Stimulated activated CD4-positive, alpha-beta T cell treated with anti-CD3 and anti-CD28 coated beads, Interleukin-1b, Interleukin-23, amount 100 ng/mL, for 24 hours (primary cell): Measurements from ENCODE around the gene NUF2.
"Not testable (repeated sequence)": the region's sequence is repeated elsewhere in the genome, so short reads cannot be mapped to it uniquely, and the experiment has no call there.

ENCODE experiments used
- DNase-seq, 4 experiments: peaks; one replicate each; pipeline ENCODE4 v3.0.0-alpha.2; 2020; ENCODE audit warnings: low read depth in 4 of 4, low spot score in 1 of 4

Gene NUF2

GRCh38 chr1:163331116-163331515, 9.4 kb downstream of the NUF2 start:
- no peak for DNase-seq

GRCh38 chr1:163335216-163335615, 13.5 kb downstream of the NUF2 start:
- no peak for DNase-seq

GRCh38 chr1:163337631-163338030, 15.9 kb downstream of the NUF2 start:
- no peak for DNase-seq

- DNase-seq, result no peak
Observed at GRCh38 chr1:163346326-163346870, 24.6 kb downstream of the NUF2 start.

- no peak for DNase-seq
Observed at GRCh38 chr1:163347106-163347505, 25.4 kb downstream of the NUF2 start.

- no peak for DNase-seq
Observed at GRCh38 chr1:163351912-163352311, 30.2 kb downstream of the NUF2 start.

GRCh38 chr1:163357378-163357777, 35.6 kb downstream of the NUF2 start:
- no peak for DNase-seq

- DNase-seq, result not testable (repeated sequence)
Observed at GRCh38 chr1:163358172-163358571, 36.4 kb downstream of the NUF2 start.

GRCh38 chr1:163361123-163361934, 39.6 kb downstream of the NUF2 start:
- DNase-seq, result no peak

- DNase-seq, result no peak
Observed at GRCh38 chr1:163365186-163365585, 43.4 kb downstream of the NUF2 start.

- DNase-seq, result no peak
Observed at GRCh38 chr1:163366555-163366954, 44.8 kb downstream of the NUF2 start.

- DNase-seq, result no peak
Observed at GRCh38 chr1:163367721-163368120, 46.0 kb downstream of the NUF2 start.

GRCh38 chr1:163372576-163372975, 50.8 kb downstream of the NUF2 start:
- DNase-seq, result no peak

GRCh38 chr1:163378554-163378953, 56.8 kb downstream of the NUF2 start:
- no peak for DNase-seq

GRCh38 chr1:163379801-163380200, 58.0 kb downstream of the NUF2 start:
- no peak for DNase-seq

- no peak for DNase-seq
Observed at GRCh38 chr1:163381487-163382184, 59.9 kb downstream of the NUF2 start.

- DNase-seq, result no peak
Observed at GRCh38 chr1:163382395-163382794, 60.6 kb downstream of the NUF2 start.

GRCh38 chr1:163387146-163387545, 65.4 kb downstream of the NUF2 start:
- no peak for DNase-seq

GRCh38 chr1:163388970-163389369, 67.2 kb downstream of the NUF2 start:
- no peak for DNase-seq

- DNase-seq, result no peak
Observed at GRCh38 chr1:163395790-163396189, 74.0 kb downstream of the NUF2 start.

- no peak for DNase-seq
Observed at GRCh38 chr1:163397451-163398200, 75.9 kb downstream of the NUF2 start.

- DNase-seq, result no peak
Observed at GRCh38 chr1:163399001-163399400, 77.2 kb downstream of the NUF2 start.
